Measurements from ENCODE around the gene CCL24.

- TF ChIP-seq CTCF (IDR thresholded peaks at IDR 0.05; ENCODE audit: insufficient read depth, low read depth, low read length): no peak
- no peak for TF ChIP-seq EZH2 (IDR thresholded peaks at IDR 0.05; ENCODE audit: insufficient read depth, low read length)
Observed at GRCh38 chr7:75844158-75844557, 30.6 kb upstream of the CCL24 start.

Measured in astrocyte (in vitro differentiated cells and primary cell).